HG03066 (cell line): ENCODE data around the gene TENT5C.

Source experiments
- ATAC-seq: cut with Tn5 transposase; IDR thresholded peaks from one replicate; pipeline ENCODE4 v1.9.1; 2021; ENCODE audit warnings: low read depth; ENCODE audit not compliant: unreplicated experiment

The TENT5C gene

DNA sequence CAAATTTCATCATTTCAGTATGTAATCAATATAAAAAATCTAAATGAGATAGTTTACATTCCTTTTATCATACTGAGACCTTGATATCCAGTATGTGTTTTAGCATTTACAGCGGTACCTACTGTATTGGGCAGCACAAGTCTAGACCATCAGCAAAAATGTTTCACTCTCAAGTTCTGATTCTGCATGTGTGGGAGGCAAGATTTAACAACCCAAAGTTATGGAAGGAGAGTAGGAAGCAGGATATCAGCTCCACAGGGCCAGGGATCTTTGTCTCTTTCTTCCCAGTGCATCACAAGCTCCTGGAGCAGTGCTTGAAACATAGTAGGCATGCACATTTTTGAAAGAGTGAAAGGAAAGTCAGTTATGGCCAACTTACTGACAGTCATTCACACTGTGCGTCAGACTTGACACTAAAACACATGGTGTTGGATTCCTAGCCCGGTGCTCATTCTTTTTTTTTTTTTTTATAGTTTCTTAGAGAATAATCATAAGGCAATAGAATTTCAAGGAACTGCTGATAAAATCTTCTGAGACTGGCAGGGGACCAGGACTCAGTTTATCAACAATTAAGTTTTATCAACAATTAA is 6.1 kb downstream of the TENT5C start:
- ATAC-seq: no peak

DNA sequence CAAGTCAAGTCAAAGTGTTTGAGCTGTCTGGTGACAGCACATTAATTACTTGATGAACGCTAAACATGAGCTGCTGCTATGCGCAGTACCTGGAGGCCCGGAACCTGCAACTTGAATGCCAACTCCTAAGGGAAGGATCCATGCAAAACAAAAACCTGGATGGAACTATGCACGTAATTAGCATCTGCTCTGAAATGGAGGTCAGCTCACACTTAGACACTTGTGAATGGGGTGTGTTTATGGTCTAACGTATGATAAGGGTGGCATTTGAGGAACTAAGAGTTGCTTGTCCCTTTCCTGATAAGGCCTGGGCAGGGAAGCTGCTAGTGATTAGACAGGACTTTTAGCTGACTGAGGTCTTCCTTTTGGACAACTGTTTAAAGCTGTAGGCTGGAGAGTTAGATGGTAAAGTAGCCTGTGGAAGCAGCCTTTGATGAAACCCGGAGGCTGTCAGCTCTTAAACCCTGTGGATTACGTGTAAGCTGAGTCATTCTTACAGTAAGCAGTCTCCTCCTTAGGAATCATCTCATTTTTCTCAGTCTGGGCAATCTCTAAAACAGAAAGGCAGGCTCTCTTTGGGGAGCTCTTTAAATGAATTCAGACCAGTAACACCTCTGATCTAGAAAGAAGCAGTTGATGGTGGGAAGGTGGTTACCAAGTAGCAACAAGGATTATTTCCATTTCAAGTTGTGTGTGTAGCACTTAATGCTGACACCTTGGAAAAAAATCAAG is 6.8 kb downstream of the TENT5C start:
- ATAC-seq: no peak

DNA sequence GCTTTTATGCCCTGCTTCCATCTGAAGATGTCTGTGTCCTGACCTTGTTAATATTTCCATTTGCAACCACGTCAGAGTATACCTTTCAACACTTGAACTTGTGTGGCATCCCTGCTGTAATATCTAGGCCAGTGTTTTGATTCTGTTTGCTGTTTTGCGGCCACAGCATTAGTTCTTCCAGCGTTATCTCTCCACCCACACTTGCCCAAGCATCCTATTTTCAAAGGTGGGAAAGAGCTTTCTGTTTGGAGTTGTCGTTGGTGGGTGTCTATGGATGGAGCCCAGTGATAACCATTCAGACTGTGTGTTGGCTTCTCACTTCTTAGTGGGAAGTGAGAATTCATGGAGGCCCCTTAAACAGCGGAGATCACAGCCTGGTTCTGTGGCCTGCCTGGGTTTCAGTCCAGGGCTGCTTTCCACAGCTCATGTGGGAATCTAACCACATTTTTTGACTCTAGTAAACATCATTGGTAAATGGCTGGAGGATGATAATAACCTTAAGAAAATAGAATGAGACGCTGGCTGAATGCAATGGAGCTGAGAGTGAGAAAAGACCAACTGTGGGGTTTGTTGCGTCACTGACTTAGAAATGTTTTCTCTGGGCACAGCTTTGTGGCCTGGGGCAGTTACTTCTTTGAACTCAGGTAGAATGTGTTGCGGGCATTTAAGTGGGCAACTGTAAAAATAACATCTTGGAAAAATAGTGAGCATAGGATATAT is 7.6 kb downstream of the TENT5C start:
- no peak for ATAC-seq

DNA sequence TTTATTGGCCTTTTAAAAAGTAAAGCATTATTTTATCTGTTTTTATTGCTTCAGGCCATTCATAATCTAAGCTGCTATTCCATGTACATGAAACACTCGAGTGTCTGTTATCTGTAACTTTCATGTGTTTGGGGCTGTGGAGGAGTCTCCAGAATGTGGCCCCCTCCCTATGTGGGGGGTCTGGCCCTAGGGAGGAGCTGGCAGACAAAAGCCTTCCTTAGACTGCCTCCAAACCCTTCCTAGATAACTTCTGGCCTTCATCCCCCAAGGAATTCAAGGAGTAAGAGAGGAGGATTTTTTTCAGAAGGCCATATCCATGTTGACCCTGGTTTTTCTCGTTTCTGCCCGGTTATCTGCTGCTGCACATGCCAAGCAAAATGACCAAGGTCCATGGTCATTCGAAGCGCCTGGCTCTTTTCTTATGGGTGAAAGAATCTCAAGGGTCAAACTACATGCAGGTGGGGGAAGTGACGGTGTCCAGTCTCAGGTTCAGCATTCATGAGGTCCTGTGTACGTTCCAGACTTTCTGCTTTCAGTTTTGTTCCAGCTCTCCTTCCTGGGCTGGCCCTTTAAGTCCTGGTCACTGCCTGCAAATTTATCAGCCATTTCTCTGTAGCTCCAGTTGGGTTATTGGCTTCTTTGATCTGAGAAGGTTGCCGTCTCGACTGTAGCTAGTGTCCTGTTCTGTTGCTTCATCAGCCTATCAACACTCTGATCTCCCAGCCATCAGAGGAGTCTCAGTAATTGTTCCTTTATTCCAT is 8.3 kb downstream of the TENT5C start:
- ATAC-seq: no peak

DNA sequence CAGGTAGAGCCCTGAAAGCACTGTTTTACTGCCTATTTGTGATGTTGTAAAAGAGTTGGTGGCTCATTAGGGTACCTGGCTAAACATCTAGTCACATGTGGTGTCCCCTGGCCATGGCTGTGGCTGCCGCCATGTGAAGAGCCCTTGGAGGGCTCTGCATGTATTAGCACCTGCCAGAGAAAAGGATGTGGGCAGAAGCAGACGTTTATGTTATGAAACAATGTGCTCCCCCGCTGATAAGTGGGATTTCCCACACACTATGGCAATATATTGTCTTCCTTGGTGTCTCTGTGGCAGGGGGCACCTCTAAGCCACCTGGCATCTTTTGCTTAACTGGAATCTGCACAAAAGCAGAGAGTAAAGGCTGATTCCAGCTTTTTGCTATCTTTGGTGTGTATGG is 9.6 kb downstream of the TENT5C start:
- ATAC-seq: no peak

GRCh38 chr1:117616356-117616755 is 10.5 kb downstream of the TENT5C start:
- ATAC-seq: no peak

- no peak for ATAC-seq
Measured at GRCh38 chr1:117616967-117617366, 11.1 kb downstream of the TENT5C start.

- no peak for ATAC-seq
Measured at GRCh38 chr1:117618450-117619122, 12.7 kb downstream of the TENT5C start.

DNA sequence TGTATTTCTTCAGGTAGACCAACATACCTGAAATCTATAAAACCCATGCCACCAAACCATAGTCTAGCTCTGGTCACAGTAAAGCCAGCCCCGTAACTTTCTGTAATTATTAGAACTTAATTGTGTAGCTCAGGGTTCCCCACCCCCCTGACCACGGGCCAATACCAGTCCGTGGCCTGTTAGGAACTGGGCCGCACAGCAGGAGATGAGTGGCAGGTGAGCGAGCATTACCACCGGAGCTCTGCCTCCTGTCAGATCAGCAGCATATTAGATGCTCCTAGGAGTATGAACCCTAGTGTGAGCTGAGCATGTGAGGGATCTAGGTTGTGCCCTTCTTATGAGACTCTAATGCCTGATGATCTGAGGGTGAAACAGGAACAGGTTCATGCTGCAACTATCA is 14.6 kb downstream of the TENT5C start:
- no peak for ATAC-seq

DNA sequence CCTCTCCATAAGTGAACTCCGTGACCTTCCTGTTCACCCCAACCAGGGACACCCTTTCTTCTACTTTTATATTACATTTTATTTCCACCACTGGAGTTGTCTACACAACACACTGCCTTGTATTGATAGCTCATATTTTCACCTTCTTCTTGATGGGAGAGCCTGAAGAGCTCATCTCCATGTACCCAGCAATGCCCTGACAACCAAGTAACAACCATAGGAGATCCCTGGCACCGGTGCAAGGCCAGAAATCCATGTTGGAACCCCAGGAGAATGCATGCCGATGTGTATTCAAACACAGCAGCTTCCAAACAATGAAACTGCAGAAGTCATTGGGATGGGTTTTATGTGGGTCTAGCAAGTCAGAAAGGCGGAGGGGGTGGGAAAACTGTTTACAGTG is 15.5 kb downstream of the TENT5C start:
- no peak for ATAC-seq

DNA sequence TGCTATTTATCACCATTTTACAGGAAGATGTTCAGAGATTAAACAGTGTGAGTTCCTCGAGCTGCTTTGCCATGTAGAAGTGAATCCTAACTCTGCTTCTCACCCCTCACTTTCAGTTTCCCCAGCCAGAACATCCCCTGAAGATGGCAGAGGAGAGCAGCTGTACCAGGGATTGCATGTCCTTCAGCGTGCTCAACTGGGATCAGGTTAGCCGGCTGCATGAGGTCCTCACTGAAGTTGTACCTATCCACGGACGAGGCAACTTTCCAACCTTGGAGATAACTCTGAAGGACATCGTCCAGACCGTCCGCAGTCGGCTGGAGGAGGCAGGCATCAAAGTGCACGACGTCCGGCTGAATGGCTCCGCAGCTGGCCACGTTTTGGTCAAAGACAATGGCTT is 16.9 kb downstream of the TENT5C start:
- ATAC-seq: no peak

DNA sequence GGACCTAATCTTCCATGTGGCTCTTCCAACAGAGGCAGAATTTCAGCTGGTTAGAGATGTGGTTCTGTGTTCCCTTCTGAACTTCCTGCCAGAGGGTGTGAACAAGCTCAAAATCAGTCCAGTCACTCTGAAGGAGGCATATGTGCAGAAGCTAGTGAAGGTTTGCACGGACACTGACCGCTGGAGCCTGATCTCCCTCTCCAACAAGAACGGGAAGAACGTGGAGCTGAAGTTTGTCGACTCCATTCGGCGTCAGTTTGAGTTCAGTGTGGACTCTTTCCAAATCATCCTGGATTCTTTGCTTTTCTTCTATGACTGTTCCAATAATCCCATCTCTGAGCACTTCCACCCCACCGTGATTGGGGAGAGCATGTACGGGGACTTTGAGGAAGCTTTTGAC is 17.3 kb downstream of the TENT5C start:
- ATAC-seq: no peak

- ATAC-seq: no peak
Measured at GRCh38 chr1:117623698-117624097, 17.9 kb downstream of the TENT5C start.

- ATAC-seq: no peak
Measured at GRCh38 chr1:117627546-117628130, 21.8 kb downstream of the TENT5C start.

DNA sequence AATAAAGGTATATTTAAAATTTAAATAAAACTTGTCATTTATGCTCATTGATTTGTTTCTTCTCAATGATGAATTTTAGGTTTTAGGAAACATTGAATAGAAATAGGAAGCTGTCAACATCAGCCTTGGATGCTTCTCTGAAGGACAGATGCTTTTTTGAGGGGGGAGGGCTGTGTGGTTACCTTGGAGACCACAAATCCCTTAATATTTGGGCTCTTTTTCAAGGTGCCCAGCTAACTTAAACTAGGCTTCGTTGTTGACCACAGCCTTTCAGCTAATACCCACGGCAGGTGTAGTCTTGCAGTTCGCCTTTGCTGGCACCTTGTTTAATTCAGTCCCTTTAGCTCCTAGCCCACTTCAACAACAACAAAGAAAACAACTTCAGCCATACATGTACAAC is 22.5 kb downstream of the TENT5C start:
- no peak for ATAC-seq

- ATAC-seq: no peak
Measured at GRCh38 chr1:117629625-117630422, 24.0 kb downstream of the TENT5C start.

DNA sequence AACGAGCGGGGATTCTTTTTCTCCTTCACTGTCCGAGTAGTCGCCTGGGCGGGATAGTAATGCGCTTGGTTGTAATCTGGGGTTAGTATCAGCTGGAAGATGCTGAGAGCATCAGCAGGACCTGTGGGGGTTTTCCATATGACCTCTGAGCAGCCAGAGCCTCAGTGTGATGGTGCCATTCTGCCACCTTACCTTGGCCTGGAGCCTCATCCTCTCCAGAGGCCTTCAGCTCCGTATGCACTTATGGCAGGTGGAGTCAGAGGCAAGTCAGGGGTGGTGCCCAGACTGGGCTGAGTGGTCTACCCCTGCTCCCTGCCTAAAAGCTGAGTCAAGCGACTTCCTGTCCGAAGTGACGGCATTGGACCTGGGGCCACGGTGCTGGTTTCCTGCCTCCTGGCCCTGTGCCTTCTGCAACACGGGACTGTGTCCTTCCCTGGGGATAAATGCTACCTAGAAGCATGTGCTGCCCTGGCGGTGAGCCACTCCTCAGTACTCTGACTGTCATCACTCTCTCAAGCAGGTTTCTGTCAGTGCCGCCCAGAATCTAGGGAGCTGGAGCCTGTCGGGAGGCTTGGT is 24.7 kb downstream of the TENT5C start:
- ATAC-seq: no peak

GRCh38 chr1:117631359-117632160 is 25.7 kb downstream of the TENT5C start:
- no peak for ATAC-seq
